Activated naive CD4-positive, alpha-beta T cell (primary cell): ENCODE measurements around the gene RSPO3.
"Not testable (repeated sequence)": the region's sequence is repeated elsewhere in the genome, so short reads cannot be mapped to it uniquely, and the experiment has no call there.

ENCODE experiments used
- DNase-seq, 4 experiments: peaks; one replicate each; lab custom pipeline; 2025; lab: John Stamatoyannopoulos, UW

RSPO3 gene

GRCh38 chr6:127205036-127205435, 86.6 kb downstream of the RSPO3 start:
- DNase-seq = no peak

DNA sequence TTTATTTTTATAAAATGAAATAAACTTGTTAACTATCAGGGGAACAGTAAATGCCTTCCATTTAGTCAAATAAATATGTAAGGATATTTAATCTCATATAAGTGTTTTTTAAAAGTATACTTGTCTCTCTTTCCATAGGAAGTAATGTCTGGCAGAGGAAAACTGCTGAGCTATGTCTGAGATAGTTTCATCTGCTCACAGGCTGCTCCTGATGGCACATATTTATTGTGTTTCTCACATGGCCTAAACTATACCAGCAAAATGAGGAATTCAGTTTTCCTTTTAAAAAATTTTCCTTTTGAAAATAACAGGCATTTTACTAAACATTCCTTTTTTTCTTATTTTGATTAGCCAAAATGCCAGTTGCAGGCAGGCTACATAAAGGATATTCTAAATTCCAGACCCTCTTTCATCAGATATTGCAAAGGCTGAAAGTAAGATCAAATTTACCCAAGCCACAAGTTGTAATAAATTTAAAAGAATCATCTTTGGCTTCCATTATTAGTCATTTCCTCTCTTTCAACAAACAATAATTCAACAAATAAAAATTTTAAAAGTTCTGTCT, 88.1 kb downstream of the RSPO3 start:
- DNase-seq = no peak

- no peak for DNase-seq
Measured at GRCh38 chr6:127207591-127208120, 89.2 kb downstream of the RSPO3 start.

- no peak for DNase-seq
Measured at GRCh38 chr6:127210725-127211124, 92.3 kb downstream of the RSPO3 start.

DNA sequence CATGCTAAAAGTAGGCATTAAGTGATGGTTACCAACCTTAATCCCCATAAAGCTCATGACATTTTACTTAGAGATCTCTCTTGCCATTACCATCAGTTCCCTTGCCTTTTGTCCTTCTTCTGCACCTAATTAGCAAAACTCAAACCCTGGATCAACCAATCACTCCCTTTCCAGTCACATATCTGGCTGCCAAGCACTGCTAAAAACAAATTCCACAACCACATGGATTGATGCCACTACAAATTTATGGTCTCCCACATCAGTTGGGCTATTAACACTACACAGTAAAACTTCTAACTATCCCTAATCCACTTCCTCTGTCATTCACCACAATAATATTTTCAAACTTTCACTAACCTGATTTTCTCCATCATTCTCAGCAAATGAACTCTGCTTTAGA, 93.9 kb downstream of the RSPO3 start:
- DNase-seq = no peak

DNA sequence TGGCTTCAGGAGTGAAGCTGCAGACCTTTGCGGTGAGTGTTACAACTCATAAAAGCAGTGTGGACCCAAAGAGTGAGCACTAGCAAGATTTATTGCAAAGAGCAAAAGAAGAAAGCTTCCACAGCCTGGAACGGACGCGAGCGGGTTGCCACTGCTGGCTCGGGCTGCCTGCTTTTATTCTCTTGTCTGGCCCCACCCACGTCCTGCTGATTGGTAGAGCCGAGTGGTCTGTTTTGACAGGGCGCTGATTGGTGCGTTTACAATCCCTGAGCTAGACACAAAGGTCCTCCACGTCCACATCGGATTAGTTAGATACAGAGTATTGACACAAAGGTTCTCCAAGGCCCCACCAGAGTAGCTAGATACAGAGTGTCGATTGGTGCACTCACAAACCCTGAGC, 95.6 kb downstream of the RSPO3 start:
- not testable (repeated sequence) for DNase-seq

- not testable (repeated sequence) for DNase-seq
Measured at GRCh38 chr6:127214531-127214930, 96.1 kb downstream of the RSPO3 start.

DNA sequence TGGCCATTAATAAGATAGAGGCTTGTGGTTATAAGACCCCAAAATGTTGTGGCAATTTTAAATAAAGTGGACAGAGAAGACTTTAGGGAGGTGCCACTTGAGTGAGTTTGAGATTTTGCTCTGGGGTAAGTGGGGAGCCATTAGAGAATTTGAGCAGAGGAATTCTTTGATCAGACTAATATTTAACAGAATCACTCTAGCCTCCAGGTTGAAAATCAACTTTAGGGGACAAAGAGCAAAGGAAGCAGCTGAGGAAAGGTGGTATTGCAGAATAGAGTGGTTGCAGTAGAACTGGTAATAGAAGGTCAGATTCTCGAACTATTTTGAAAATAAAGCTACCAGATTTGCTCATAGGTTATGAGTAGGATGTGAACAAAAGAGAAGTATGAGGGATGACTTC, 97.5 kb downstream of the RSPO3 start:
- DNase-seq = no peak

DNA sequence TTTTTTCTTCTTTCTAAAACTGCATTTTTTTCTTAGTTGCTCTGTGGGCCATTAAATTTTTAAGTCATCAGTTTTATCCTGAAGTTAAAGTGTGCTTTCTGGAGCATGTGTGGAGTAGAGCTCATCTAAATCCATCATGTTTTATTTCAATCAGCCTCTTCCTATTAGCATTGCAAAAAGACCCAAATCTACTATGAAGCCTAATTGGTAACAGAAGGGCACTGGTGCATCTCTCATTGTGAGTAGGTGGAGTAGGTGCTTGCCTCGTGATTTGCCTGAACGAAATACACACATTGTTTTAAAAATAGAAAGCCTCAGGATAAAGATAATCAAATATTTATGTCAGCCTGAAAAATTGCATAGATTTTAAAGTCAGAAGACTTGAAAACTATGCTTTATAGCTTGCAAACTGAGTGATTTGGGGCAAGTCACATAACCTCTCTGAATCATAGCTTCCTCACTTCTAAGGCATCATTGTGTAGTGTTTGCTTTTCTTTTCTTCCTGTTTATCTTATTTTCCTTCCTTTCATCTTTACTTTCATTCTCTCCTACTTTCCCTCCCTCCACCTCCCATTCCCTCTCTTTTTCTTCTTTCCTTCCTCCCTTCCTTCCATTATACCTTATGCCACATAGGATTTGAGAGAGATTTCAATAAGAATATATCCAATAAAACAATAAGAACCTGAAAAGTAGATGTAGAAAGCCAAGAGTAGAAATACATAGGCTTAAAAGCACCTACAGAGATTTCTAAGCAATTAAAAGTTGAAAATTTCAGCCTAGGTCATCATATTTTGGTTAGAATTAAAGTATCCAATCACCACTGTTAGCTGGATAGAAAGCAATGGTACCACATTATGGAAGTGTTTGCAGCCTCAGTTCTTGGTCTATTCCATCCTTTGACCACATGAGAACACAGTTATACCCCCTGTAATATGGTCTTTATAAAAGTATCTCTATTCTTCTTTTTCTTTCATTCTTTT, 98.6 kb downstream of the RSPO3 start:
- no peak for DNase-seq

DNA sequence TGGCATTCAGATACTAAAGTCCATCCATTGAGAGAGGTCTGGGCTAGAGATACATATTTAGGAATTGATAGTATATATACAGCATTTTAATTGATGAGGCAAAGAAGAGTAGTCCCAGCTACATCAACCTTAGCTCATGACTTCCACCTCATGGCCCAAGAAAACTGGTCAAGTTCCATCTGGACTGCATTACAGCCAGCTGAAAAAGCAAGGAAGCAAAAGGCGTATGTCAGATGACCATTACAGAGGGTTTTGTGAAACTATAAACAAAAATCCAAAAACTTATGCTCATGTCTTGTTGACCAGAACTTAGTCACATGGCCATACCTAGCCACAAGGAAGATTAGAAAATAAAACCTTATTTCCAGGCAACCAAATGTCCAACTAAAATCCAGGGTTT, 101.4 kb downstream of the RSPO3 start:
- no peak for DNase-seq

GRCh38 chr6:127221201-127221600, 102.7 kb downstream of the RSPO3 start:
- DNase-seq = no peak

DNA sequence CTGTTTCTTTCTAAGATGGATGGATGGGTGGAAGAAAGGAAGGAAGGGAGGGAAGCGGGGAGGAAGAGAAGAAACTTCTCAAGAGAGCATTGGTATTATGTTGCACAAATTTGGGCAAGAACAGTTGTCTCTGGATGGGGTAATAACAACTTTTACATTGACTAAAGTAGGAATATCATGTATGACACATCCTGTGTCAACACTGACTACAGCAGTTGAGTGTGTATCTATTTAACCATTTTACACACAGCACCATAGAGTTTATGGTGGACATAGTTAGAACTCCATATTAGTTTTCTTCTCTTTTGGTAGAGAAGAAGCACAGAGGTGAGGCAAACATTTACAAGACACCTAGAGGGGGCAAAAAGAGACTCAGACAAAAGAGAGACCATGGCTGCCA, 103.9 kb downstream of the RSPO3 start:
- no peak for DNase-seq

- no peak for DNase-seq
Measured at GRCh38 chr6:127225497-127225896, 107.0 kb downstream of the RSPO3 start.

GRCh38 chr6:127233819-127234218, 115.3 kb downstream of the RSPO3 start:
- not testable (repeated sequence) for DNase-seq

DNA sequence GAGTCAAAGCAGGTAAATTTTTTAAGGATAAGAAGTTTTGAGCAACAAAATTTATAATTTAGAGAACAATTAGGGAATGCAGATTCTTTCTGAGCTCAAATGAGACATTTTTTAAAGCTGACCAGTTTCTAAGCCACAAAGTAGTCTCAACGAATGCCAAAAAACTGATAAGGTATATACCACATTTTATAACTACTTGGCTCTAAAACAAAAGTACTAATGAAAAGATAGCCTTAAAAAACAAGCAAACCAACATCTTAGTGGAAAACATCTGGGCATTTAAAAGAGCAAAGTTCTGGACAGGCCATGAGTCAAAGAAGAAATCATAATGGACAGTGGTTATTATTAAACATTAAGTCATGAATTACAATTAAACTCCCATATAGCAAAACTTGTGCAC, 125.0 kb downstream of the RSPO3 start:
- no peak for DNase-seq
